Stimulated activated CD4-positive, alpha-beta T cell treated with anti-CD3 and anti-CD28 coated beads, TNF-alpha, amount 100 ng/mL, for 24 hours (primary cell): ENCODE data around the gene MAP1LC3B.

ENCODE experiments used
- DNase-seq, 3 experiments: peaks; one replicate each; pipeline ENCODE4 v3.0.0-alpha.2; 2020; ENCODE audit warnings: low read depth in 3 of 3

The MAP1LC3B gene

DNA sequence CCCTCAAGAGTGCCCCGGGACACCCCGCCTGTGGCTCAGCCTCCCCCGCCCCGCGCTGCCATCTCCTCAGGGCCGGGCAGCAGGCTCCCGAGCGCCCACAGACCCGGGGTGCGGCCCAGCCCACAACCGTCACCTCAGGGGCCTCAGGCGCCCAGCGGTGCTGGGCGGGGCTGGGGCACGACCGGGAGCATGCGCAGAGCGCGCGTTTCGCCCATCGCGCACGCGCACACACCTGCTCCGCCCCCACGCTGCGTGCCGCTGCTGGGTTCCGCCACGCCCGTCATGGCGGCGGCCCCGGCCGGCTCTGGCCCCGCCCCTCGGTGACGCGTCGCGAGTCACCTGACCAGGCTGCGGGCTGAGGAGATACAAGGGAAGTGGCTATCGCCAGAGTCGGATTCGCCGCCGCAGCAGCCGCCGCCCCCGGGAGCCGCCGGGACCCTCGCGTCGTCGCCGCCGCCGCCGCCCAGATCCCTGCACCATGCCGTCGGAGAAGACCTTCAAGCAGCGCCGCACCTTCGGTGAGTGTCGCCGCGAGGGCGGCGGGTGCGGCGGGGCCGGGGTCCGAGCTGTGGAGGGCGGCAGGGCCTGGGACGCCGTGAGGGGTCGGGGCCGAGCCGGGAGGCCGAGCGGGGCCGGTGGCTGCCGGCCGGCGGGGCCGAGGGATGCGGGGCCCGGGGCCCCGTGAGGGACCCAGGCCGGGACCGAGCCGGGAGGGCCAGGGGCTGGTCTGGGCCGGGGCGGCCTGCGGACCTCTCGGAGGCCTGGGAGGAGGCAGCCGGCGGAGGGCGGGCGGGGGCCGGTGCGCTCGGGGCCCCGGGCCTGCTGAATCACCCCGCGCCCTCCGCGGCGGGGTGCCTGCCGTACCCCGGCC, at the start of gene MAP1LC3B:
Gene MAP1LC3B (plus strand): TSS at position 387 of the 871 bp plus-strand sequence. CDS start 92 bp downstream, at position 479.
- DNase-seq, result peak; percentile 90 to 96 (median 95)

DNA sequence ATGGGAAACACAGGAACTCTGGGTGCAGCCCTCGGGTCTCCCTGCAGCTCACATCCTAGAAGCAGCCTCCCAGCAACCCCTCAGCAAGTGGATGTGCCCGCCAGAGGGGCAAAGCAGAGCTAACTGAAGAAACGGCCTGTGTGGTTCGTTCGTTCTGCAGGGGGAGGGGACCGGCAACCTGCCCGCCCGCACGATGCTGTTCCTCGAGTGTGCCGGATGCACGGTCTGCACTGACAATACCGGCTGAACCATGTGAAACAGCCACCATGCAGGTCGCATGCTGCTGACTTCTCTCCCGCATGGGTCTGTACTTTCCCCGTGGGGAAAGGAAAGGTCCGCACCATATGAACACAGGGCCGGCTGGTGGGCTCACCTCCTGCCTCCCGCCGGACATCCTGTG, 49.6 kb upstream of the MAP1LC3B start:
- no peak for DNase-seq

DNA sequence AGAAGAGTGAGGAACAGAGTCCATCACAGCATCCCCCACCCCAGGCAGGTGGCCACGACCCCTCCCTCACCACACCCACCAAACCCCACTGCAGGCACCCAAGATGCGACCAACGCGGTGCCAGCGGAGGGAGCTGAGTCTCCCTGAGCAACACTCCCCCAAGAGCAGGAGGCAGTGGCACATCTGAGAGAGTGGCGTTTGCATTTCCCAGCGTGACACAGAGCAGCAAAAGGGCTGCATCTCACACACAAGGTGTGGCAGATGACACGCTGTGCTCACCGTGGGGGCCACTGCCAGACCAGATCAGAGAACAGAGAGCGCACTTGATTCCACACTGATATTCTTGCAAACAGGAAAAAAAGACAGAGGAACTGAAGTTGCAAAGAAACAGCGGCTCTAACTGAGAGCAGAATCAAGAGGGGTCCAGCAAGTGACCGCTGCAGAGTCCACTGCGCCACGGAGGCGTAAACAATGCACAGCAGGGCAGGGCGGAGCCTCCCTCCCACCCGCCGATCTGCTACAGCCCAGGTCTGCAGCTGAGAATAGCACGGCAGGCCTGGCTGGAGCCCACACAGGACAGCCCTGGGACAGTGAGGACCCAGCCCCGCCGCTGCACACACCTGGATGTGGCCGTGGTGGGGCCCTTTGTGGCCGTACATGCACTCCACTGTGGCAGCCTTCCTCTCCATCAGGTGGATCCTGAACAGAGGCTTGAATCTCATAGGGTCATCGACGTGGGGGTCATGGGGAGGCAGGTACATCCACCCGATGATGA, 49.0 kb upstream of the MAP1LC3B start:
- DNase-seq, result no peak

DNA sequence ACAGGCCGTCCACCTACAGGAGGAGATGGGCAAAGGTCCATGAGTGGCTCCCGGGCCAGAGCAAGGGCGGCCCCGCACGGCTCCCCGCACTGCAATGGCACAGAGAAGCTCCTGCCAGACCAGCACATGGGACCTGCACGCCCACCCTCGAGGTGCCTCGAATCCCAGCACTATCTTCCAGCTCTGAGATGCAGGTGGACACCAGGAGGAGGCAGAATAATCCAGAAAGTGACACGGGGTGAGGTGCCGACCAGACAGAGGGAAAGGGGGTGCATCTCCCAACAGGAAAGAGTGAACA, 48.4 kb upstream of the MAP1LC3B start:
- DNase-seq, result no peak

DNA sequence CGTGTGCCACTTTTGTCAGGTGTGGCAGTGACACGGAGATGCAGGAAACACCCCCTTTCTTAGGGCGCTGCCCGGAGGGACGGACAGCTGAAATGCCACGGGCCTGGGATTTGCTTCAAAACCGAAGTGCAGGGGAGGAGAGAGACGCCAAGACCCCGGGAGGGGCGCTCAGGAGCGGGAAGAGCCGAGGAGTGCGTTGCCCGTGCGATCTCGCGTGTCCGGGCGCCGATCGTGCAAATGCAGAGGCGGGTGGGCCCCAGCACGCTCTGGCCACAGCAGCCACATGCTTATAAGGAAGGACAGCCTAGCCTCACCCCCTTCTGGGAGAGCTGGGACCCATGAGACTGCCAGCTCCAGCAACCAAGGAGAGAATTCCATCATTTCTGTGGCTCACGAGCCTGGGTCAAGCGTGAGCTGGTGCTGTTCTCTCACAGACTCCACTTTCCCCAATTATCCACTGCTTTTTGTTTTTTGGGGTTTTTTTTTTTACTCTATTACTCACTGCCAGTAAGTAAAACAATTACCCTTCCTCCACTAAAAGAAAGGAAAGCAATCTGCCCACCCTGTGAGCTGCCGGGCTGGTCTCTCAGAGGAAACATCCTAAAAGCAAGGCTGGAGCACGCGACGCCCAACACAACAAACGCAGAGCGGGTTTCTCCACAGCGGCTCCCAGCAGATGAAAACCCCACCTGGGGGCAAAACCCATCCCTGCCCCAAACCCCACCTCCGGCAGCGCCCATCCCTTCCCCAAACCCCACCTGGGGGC, 47.8 kb upstream of the MAP1LC3B start:
- DNase-seq, result no peak

DNA sequence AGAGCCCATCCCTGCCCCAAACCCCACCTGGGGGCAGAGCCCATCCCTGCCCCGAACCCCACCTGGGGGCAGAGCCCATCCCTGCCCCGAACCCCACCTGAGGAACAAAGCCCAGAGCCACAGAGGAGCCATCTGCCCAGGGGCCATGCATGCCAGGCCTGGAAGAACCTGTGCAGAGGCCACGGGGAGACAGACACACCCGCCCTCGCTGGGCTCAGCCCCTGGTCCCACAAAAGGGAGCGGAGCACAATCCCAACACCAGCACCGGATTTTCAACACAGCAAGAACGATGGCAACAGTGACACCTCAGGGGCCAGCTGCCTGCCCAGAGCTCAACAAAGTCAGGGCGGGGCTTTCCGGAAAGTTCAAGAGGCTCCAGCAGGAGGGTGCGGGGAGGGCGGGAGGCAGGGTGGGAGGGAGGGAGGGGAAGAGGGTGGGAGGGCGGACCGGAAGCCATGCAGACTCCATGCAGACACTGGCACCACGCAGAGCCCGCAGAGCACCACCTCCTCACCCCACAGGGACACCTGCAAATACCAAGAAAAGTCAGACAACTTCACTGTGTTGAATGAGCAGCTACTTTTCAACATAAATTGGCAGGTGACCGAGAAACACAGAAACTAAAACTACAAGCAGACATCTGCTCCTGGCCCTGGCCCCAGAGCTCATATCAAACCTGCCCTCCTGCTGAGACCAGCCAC, 47.1 kb upstream of the MAP1LC3B start:
- DNase-seq, result peak in 2 of 3 experiments; percentile 8 to 46

DNA sequence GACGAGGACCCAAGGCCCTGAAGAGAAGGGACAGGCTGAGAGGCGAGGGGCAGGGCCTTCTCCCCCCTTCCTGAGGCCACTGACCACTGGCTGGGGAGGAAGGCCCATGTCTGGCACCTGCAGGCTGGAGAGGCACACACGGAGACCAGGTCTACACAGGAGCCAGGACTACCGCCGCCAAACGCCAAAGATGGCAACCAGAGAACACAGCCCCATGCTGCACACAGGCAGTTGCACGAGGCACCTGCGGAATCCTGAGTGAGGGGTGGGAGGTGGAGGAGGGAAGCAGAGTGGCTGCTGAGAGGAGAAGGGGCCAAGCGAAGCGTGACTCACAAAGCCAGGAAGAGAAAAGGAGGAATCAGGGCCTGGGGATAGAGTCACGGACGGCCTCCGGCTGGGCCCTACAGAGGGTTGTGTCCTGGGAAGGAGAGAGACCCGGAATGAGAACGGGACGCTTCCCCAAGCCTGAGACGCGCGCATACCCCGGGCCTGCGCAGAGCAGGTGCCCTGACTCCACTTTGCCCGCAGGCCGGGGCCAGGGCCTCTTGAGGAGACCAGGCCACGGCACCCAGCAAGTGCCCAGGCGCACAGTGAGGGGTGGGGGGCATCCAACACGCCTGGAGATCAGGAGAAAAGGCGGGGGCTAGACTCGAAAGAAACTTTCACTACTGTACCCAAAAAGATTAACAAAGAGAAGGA, 46.3 kb upstream of the MAP1LC3B start:
- no peak for DNase-seq

DNA sequence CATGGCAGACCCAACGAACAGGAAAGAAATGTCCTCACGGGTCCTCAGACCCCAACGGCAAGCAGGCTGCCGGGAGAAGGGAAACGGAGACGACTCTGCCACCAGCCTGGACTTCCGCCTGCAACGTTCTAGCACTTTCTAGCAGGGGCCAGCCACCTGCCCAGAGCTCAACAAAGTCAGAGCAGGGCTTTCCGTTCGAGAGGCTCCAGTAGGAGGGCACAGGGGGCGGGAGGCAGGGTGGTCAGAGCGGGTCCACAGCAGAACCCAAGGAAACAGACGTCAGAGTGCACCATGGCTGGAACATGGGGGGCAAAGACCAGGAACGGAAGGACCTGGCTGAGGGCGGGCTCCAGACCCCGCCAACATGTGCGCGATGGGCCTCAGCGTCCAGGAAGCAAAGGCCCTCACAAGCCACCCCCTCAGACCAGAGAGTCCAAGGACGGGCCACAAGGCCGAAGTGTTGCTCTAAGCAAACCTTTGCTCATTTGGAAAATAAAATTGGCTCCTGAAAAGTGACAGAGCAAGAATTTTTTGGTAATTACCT, 45.5 kb upstream of the MAP1LC3B start:
- DNase-seq, result no peak

DNA sequence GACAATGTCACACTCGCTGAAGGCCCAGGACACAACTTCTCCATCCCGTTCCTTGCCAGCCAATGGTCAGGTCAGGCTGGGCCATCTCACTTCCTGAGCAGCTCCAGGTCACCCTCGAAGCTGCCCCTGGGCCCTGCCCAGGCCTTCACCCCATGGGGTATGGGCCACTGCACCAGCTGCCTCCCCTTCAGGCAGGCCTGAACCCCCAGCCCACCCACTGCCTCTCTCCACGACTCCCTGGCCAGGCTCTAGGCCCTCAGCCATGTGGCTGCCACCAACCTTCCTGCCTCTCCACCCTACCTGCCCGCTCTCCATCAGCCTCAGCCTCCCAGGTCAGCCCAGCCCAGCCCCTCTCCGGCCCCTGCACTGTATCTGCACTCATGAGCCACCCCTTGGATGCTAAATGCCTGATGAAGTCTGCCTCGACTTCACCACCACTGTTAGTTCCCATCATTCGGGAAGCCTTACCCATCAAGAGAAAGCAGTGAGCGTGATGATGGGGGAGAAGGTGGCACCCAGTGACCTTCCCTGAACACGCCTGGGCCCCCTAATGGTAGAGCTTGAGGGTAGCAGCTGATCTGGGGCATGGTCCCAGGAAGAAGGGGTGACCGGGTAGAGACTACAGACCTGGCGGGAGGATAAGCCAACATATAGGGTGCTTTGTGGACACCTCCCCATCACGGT, 44.1 kb upstream of the MAP1LC3B start:
- no peak for DNase-seq

DNA sequence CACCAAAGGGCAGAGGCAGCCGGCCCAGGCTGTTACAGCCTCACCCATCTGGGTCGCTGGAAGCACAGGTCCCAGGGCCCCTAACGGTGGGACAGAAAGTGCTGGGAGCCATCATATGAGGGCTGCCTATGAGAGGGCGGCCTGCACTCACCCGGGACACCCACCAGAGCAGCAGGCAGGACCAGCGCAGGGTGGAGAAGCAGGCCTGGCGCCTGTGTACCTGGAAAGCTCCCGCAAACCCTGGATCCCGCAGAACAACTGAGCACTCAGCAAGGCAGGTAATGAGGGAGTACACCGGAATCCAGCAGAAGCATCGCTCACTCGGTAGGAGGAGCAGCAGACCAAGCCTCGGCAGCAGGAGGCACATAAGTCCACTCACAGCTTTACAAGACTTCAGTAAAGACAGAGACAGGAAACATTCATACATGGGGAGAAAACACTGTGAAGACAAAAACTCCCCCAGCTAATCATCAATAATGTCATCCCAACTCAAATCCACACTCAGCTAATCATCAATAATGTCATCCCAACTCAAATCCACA, 43.4 kb upstream of the MAP1LC3B start:
- DNase-seq, result no peak

DNA sequence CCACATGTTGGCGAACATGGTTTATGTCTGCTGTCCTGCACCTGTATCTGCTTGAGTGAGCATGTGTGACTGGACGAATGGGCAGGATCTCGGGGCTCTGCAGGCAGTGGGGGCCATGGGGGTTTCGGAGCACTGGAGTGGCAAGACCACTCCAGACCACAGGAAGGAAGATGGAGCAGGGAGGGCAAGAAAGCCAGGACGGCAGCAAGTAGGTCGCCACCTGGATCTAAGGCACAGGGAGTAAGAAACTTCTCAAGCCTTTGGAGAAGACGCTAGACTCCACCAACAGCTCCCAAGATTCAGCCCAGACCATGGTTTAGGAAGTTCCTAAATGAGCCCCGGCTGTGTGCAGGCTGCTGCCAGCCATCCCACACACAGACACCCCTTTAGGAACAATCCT, 42.1 kb upstream of the MAP1LC3B start:
- no peak for DNase-seq

DNA sequence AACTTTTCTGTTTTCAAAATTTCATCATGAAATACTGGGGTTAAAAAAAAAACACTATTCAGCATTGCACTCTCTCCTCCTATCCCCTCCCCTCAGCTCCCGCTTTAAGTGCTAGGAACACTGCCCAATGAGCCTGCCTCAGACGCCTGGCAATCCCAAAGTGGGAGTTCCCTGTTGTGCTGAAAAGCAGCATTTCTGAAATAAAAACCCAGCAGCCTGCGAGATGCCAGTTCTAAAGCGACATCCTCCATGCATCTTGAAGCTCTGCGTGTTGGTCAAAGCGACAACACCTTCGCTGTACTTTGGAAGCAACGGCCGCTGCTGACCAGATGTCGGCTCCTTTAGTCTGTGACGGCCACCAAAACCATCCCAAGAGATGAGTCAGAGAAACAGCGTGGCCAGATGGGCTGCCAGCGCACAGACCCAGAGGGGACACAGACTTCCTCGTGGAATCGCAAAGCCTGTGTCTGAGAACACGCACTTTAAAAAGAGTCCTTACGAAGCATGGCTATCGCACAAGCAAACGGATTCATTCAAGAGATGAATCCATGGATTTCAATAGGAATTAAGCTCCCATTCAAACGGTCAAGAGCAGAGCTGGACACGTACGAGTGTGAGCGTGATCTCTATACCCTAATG, 41.3 kb upstream of the MAP1LC3B start:
- no peak for DNase-seq

DNA sequence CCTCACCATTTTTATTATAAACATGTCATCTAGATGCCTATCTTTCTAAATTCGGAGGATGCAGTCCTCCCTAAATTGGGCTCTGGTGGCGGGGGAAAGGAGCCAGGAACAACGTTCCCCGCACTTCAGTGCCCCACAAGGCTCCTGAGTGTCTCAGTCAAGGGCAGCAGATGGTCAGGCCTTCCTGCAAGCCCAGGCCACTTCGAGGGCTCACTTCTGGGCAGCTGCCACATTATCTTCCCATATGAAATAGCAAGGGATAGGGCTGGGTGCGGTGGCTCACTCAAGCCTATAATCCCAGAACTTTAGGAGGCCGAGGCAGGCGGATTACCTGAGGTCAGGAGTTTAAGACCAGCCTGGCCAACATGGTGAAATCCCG, 40.8 kb upstream of the MAP1LC3B start:
- DNase-seq, result no peak

DNA sequence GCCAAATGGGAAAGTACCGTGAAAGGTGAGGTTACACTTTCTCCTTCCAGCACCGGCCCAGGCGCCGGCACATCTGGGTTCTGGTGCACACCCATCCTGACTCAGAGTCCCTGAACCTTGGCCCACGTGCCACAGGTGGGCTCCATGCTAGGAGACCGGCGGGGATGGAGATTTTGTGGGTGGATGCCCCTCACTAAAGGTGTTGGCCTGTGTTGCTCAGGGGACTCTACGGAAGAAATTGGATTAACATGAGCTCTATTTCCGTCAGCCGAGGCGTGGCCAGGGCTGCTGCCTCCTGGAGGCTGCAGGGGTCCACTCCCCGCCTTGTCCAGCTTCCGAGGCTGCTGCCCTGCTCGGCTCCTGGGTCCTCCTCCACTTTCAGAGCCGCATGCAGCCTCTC, 39.3 kb upstream of the MAP1LC3B start:
- no peak for DNase-seq

DNA sequence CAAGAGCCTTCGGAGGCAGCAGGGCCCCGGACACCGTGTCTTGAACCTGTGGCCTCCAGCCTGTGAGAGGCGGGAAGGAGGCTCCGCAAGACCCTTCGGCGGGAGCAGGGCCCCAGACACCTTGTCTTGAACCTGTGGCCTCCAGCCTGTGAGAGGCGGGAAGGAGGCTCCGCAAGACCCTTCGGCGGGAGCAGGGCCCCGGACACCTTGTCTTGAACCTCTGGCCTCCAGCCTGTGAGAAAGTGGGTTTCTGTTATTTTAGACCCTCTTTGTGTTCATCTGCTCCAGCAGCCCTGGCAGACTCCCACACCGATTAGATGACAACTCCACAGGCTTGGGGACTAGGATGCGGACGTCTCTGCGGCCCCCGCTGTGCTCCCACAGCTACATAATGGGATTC, 38.5 kb upstream of the MAP1LC3B start:
- DNase-seq, result no peak

DNA sequence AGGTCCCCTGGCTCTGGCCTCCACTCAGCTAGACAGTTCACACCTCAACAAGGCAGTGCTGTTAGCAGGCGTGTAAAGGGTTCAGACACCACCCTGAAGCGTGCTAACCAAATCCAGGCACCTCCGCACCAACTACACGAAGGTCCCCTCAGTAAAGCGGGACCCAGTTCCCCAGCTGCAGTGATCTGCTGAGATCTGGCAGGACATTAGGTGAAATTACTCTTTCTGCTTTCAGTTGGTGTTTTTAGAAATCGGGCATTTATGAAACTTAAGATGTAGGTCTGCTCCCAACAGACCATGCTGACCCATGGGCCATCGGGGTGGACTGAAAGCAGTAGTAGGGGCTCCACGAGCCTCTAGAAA, 35.7 kb upstream of the MAP1LC3B start:
- no peak for DNase-seq

DNA sequence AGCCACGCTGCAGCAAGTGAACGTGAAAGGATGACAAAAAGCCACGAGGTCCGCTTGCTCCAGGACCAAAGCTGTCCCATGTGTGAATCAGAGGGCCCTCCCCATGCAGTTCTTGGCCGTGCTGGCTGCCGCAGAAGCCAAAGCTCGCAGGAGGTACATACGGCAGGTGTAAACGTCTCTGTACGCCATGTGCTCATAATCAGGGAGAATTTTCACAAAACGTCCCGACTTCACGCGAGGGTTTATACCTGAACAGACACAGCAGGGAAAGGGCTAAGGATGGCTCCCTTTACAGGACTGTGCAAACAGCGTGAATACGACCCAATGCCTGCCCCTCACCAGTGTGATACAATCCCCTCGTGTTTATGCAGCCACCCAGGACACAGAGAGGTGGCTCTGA, 33.9 kb upstream of the MAP1LC3B start:
- no peak for DNase-seq

DNA sequence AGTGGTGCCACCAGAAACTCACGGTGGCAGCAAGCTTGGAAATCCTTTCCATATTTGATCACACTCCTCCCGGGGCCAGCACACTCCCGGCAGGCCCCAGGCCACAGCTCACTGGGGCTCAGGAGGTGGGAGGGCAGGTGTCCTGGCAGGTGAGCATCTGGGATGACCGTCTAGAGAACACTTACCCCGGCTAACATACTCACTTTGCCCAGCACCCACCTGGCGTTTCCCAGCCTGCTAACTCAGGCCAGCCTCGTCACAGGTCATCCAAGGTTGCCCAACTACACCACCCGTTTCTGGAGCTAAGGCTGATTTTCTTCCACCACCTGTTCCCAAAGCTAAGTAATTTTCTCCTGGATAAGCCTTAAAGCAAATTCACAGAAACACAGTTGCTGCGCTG, 33.4 kb upstream of the MAP1LC3B start:
- DNase-seq, result no peak

DNA sequence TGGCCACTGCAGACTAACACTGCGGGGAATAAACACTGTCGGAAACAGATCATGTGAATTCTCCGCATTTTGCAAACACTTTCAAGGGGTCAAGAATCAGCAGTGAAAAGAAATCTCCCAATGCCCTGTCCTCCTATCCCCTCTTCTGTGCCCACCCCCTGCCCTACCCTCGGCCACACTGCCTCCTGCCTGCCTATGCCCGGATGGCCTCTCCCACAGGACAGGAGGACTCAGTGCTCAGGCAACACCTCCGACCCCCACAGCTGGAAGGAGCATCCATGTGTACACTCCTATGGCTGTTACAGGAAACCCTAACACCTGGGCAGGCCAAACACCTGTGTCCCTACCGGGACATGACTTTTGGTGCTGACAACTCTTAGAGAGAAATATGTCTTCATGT, 33.0 kb upstream of the MAP1LC3B start:
- no peak for DNase-seq
